Stimulated activated CD4-positive, alpha-beta T cell treated with anti-CD3 and anti-CD28 coated beads, Interleukin-12 subunit alpha, Interleukin-12 subunit beta, amount 100 ng/mL, for 48 hours (primary cell): Measurements from ENCODE around the gene NACC2.
"Not testable (repeated sequence)": the region's sequence is repeated elsewhere in the genome, so short reads cannot be mapped to it uniquely, and the experiment has no call there.

Source experiments
- DNase-seq, 3 donors: peaks; one replicate each; pipeline ENCODE4 v3.0.0-alpha.2; 2020; ENCODE audit warnings: low read depth in 2 of 3, low spot score in 1 of 3

The NACC2 gene

DNA sequence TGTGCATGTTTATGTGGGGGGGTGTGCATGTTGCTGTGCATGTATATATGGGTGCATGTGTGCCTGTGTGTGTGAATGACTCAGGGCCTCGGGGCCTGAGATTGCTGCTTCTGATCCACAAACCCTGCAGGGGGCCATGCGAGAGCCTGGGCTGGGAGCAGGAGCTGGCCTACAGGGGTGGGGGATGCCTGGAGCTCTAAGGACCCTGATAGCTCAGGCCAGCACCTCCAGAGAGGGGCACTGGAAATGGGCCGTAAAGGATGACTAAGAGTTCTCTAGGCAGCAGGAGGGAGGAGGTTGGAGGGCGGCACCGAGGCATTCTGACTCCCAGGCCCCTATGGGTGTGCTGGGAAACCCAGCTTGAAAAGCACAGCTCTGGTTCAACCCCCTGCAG lies 127.0 kb downstream of the NACC2 start:
- no peak for DNase-seq

DNA sequence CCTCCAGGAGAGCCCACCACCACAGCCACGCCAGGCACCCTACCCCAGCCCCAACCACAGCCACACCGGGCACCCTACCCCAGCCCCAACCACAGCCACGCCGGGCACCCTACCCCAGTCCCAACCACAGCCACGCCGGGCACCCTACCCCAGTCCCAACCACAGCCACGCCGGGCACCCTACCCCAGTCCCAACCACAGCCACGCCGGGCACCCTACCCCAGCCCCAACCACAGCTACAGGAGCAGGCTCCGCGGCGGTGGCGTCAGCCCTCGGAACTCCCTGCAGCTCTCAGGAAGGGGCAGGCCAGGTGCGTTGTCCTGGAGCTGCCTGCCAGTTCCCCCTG lies 128.2 kb downstream of the NACC2 start:
- DNase-seq, result not testable (repeated sequence)

DNA sequence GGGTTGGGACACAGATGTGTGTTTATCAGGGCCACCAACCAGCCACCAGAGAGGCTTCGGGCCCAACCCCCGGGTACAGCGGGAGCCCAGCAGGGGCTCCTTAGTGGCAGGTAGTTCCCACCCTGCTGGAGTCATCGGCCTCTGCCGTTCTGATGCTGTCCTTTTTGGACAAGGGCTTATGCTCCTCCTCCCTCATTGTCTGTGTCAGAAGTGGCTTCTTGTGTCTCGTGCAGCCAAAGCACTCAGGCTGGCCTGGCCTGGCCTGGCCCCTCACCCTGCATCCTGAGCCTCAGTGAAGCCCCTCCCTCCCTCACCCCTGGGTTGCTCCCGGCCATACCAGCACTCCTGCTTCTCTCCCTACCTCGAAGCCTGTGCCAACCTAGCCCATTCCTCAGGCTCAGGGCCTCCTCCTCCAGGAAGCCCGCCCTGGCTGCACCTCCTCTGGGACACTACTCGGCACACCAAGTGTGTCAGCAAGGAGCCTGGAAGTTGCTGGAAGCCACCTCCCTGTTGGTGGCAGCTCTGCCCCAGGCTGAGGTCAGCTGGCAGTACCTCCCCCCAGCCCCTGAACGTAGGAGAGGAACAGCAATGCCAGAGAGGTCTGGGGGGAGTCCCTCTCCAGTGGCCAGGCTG lies 129.8 kb downstream of the NACC2 start:
- no peak for DNase-seq

DNA sequence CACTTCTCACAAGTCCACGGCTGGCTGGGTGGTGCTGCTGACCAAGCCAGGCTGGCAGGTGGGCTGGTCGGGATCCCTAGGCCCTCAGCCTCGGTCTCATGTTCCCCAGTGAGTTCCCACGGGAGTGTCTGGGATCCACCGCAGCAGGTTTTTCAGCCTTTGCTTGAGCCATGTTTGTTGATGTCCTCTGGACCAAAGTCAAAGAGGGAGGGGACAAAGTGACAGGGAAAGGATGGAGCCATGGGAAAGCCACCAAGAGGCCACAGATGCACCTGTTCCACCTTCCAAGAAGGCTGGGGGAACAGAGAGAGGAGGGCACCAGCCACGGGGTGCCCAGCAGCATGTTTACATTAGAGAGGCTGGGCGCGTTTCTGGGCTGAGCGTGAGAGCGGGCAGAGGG lies 131.2 kb downstream of the NACC2 start:
- no peak for DNase-seq

GRCh38 chr9:135963338-135963737 lies 131.8 kb downstream of the NACC2 start:
- DNase-seq, result no peak

- no peak for DNase-seq
Measured at GRCh38 chr9:135962696-135963307, 132.3 kb downstream of the NACC2 start.

- no peak for DNase-seq
Measured at GRCh38 chr9:135961811-135962695, 133.0 kb downstream of the NACC2 start.

- DNase-seq, result peak; percentile 90 to 94 (median 91)
Measured at GRCh38 chr9:135961277-135961715, 133.8 kb downstream of the NACC2 start, which contains the start of gene UBAC1. TSS of gene UBAC1 (minus strand) at chr9:135961373. CDS start at chr9:135961162, 211 bp downstream.

DNA sequence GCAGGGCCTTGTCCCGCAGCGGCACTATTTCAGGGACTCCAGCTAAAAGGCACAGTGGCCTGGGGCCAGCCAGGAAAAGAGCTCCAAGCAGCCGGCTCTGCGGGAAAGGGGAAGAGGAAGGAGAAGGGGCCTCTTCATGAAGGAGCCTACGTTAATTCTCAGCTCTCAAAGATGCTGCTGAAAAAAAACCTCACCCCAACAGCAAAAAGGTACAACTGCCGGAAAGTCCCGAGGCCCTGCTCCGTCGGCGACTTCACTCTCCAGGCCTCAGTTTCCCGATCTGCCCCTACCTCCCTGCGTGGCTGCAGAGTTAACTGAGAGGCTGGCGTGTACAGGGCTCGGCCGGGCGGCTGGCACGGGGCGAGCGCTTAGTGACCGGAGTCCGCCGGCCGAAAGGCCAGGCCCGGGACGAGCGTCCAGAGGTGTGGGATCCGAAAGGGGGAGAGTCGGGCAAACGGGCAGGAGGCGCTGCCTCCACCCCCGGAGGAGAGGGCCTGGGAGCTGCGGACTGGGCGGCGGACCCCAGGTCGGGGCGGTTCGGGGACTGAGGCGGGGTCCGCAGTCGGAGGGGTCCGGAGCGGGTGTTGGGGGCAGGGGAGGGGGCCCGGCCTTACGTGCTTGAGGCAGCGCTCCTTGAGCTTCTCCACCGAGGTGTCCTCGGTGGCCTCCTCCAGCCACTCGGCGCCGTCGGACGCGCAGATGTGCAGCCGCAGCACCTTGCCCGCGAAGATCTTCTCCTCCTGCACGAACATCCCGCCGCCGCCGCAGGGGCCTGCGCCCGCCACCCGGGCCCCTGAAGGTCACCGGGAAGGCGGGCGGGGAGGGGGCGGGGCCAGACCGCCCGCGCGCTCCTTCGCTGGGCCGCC lies 134.4 kb downstream of the NACC2 start:
- no peak for DNase-seq

GRCh38 chr9:135959814-135960213 lies 135.3 kb downstream of the NACC2 start:
- no peak for DNase-seq

DNA sequence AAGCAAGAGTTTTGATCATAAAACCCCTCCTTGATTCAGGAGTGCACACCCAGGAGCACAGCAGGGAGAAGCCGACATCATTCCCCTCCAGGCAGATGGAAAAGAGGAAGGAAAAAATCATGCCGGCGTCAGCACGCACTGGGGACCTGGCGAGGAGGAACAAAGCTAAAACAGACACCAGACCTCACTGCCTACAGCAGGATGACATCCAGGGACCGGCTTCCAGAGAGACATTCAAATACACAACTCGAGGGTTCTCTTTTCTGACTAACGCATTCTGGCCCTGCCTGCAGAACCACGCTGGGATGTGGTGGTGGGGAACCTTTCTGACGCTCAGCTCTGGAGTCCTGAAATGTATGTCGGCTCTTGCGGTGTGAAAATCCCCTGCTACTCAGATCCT lies 136.6 kb downstream of the NACC2 start:
- no peak for DNase-seq

GRCh38 chr9:135957431-135957830 lies 137.7 kb downstream of the NACC2 start:
- no peak for DNase-seq

- DNase-seq, result no peak
Measured at GRCh38 chr9:135956802-135957174, 138.3 kb downstream of the NACC2 start.
